B cell (primary cell): ENCODE data around the gene SCN1A. TPM values are rescaled to one million over a fixed set of nuclear protein-coding genes. Genes with fewer than 3 reads are reported as not detected.

Source experiments
- ATAC-seq: fragments of 200-7000 bp; cut with Tn5 transposase; one replicate; pipeline ENCODE4 v1.10.0; 2021; ENCODE audit warnings: low read depth, mild to moderate bottlenecking, moderate number of reproducible peaks, moderate library complexity
- CTCF ChIA-PET: fragments of 350-600 bp; sonication (Branson Sonifier 250); formaldehyde crosslinking; loops from one replicate; lab custom pipeline; 2021; ENCODE audit warnings: antibody characterized with exemption, inconsistent platforms; lab: Charles Lee
- POLR2A ChIA-PET: fragments of 350-600 bp; sonication (Branson Sonifier 250); formaldehyde crosslinking; loops from one replicate; lab custom pipeline; 2021; ENCODE audit warnings: antibody characterized with exemption; lab: Charles Lee
- DNase-seq: peaks from one replicate; pipeline ENCODE4 v3.0.0; 2013
- H2AFZ ChIP-seq: 2 replicates; pipeline ENCODE4 v1.6.1; 2012; ENCODE audit warnings: mild to moderate bottlenecking, low read depth, low read length; ENCODE audit not compliant: insufficient read depth, poor library complexity, severe bottlenecking
- H3K27ac ChIP-seq, 2 donors: 1 replicate in 1 of 2; 2 replicates in 1 of 2; pipeline ENCODE4 v1.5.1; 2012 to 2013; ENCODE audit warnings: low read length in 2 of 2, mild to moderate bottlenecking in 2 of 2, moderate library complexity in 1 of 2
- H3K27me3 ChIP-seq, 4 experiments: fragments of 200-600 bp in 1 of 4; sonication (generic) in 1 of 4; replicated peaks in 1 of 4; 1 replicate in 2 of 4; 2 replicates in 2 of 4; pipeline versions ENCODE4 v1.6.1 to v1.7.0; 2013 to 2016; ENCODE audit warnings: low read length in 3 of 4, mild to moderate bottlenecking in 2 of 4, mixed read lengths in 1 of 4, moderate library complexity in 1 of 4; ENCODE audit not compliant: insufficient read depth in 4 of 4, control insufficient read depth in 3 of 4; ENCODE audit errors: control extremely low read depth in 1 of 4
- H3K36me3 ChIP-seq, 2 experiments: replicated peaks in 1 of 2; 1 replicate in 1 of 2; 2 replicates in 1 of 2; pipeline versions ENCODE4 v1.6.1 to v1.7.1; 2013; ENCODE audit warnings: low read length in 1 of 2; ENCODE audit not compliant: insufficient read depth in 2 of 2, control insufficient read depth in 1 of 2; ENCODE audit errors: control extremely low read depth in 1 of 2, extremely low read depth in 1 of 2
- H3K4me1 ChIP-seq, 2 donors: fragments of 200-600 bp in 1 of 2; sonication (generic) in 1 of 2; 1 replicate in 1 of 2; 2 replicates in 1 of 2; pipeline versions ENCODE4 v1.5.1 to v1.6.1; 2013 to 2017; ENCODE audit warnings: low read length in 2 of 2; ENCODE audit not compliant: control insufficient read depth in 2 of 2, insufficient read depth in 2 of 2
- H3K4me2 ChIP-seq: replicated peaks from 2 replicates; pipeline ENCODE3; 2012; ENCODE audit warnings: mild to moderate bottlenecking, low read depth, low read length; ENCODE audit not compliant: poor library complexity, severe bottlenecking
- H3K4me3 ChIP-seq, 5 experiments: fragments of 200-600 bp in 1 of 5; sonication (generic) in 1 of 5; 1 replicate in 3 of 5; 2 replicates in 2 of 5; pipeline versions ENCODE4 v1.5.1 to v1.7.0; 2011 to 2016; ENCODE audit warnings: low read length in 4 of 5, mild to moderate bottlenecking in 4 of 5, low read depth in 2 of 5, control low read depth in 1 of 5, moderate library complexity in 1 of 5; ENCODE audit not compliant: insufficient read depth in 1 of 5; ENCODE audit errors: control extremely low read depth in 1 of 5, extremely low read depth in 1 of 5
- H3K79me2 ChIP-seq: fragments of 200-600 bp; sonication (generic); one replicate; pipeline ENCODE4 v1.6.0; 2016; ENCODE audit warnings: low read length; ENCODE audit not compliant: control insufficient read depth, insufficient read depth
- H3K9ac ChIP-seq: fragments of 200-600 bp; sonication (generic); 2 replicates; pipeline ENCODE4 v1.6.1; 2017; ENCODE audit warnings: mild to moderate bottlenecking, low read length, moderate library complexity
- H3K9me3 ChIP-seq, 3 donors: one replicate each; pipeline versions ENCODE4 v1.6.1 to v1.7.1; 2013; ENCODE audit warnings: low read length in 2 of 3; ENCODE audit not compliant: control insufficient read depth in 2 of 3, insufficient read depth in 1 of 3; ENCODE audit errors: control extremely low read depth in 1 of 3
- H4K20me1 ChIP-seq: 2 replicates; pipeline ENCODE4 v1.6.0; 2012; ENCODE audit warnings: mild to moderate bottlenecking, low read length; ENCODE audit not compliant: insufficient read depth, control insufficient read depth, poor library complexity, severe bottlenecking
- H3K27ac Mint-ChIP-seq: one replicate; pipeline ENCODE4 v1.8.0; 2021; ENCODE audit warnings: mixed read lengths
- H3K27me3 Mint-ChIP-seq: one replicate; pipeline ENCODE4 v1.8.0; 2021; ENCODE audit warnings: mixed read lengths
- H3K4me1 Mint-ChIP-seq: one replicate; pipeline ENCODE4 v1.8.0; 2021; ENCODE audit warnings: mixed read lengths
- H3K4me3 Mint-ChIP-seq: one replicate; pipeline ENCODE4 v1.8.0; 2021; ENCODE audit warnings: mixed read lengths
- H3K9me3 Mint-ChIP-seq: one replicate; pipeline ENCODE4 v1.8.0; 2022; ENCODE audit warnings: mixed read lengths; ENCODE audit not compliant: insufficient read depth
- CTCF ChIP-seq: fragments of 200-600 bp; IDR thresholded peaks from one replicate; pipeline ENCODE4 v1.8.0; 2022; ENCODE audit warnings: antibody characterized with exemption, mild to moderate bottlenecking
- EZH2 ChIP-seq: IDR thresholded peaks from 2 replicates; pipeline ENCODE4 v1.6.1; 2012; ENCODE audit warnings: borderline replicate concordance, low read depth, mild to moderate bottlenecking, moderate library complexity, low read length; ENCODE audit not compliant: insufficient read depth, poor library complexity, severe bottlenecking
- WGBS: methylation state at CpG from one replicate; pipeline ENCODE4 v1.1.5; 2013; ENCODE audit warnings: missing lambda C conversion rate; ENCODE audit not compliant: insufficient coverage; 5-methylcytosine and 5-hydroxymethylcytosine counted together
- intact Hi-C: fragments of 100-400 bp; cut with micrococcal nuclease; formaldehyde crosslinking; loops from one replicate; pipeline ENCODE4 v1.10.0; 2022
- polyA plus RNA-seq: library from polyadenylated mRNA; depleted of rRNA; stranded (reverse); fragments of >200 nt; gene quantifications from 2 replicates; pipeline ENCODE4 v1.2.3, GENCODE V29; 2012
- total RNA-seq, 2 donors: library from RNA; stranded (reverse); fragments of 120-200 nt in 1 of 2; gene quantifications; 1 replicate in 1 of 2; 2 replicates in 1 of 2; pipeline versions ENCODE4 v1.2.3 to v1.2.4, GENCODE V29; 2013 to 2022

SCN1A gene
- total and polyA plus RNA-seq, 2 donors (not counting 1 experiment from before 2014, with no cell fraction given) = not detected

- WGBS = 1% methylated on average over 24 of the region's 24 CpGs
- Histone ChIP-seq H3K9me3 (no peaks in the 10 kb centered on the region), H3K79me2 (peaks cover 11% of the 10 kb centered on the region), H4K20me1 (no peaks in the 10 kb centered on the region), H3K4me3 (peak overlapping the region; percentile 62 to 82 (median 71)), H3K36me3 (no peaks in the 10 kb centered on the region), H3K9ac (peak overlapping the region; percentile 70), H3K27me3 (no peaks in the 10 kb centered on the region), H3K4me2 (peak overlapping the region; percentile 84), H2AFZ (peak overlapping the region; percentile 88), H3K27ac (peak overlapping the region; percentile 77), H3K4me1 (peaks cover 19 to 23% of the 10 kb centered on the region in 2 donors)
- DNase-seq (no peak), ATAC-seq (peak; percentile 44)
- intact Hi-C loops = loop anchor here (1.0 to 10.0 kb wide), 5 partner anchors 78 to 1112 kb away; partner anchors contain the start of genes COBLL1 and GALNT3
- ChIA-PET POLR2A (no interaction called here), CTCF (interaction anchor here (0.8 to 1.7 kb wide), 6 partner anchors 10 to 961 kb away, joined by 3 to 12 read pairs (median 3); partner anchors contain the start of genes SCN1A and SCN2A)
- Mint-ChIP-seq H3K27me3 (no peaks in the 10 kb centered on the region), H3K27ac (no peak overlapping the region), H3K4me1 (peaks cover 12% of the 10 kb centered on the region), H3K4me3 (no peak overlapping the region), H3K9me3 (no peaks in the 10 kb centered on the region)
- no peak for TF ChIP-seq CTCF
- no peak for TF ChIP-seq EZH2
Measured at GRCh38 chr2:165953306-165953654, 174.5 kb downstream of the SCN1A start.

- intact Hi-C loops = loop anchor here (1.0 to 10.0 kb wide), 5 partner anchors 78 to 1112 kb away; partner anchors contain the start of genes COBLL1 and GALNT3
- ChIA-PET CTCF (interaction anchor here (0.8 to 1.7 kb wide), 6 partner anchors 9 to 960 kb away, joined by 3 to 12 read pairs (median 3); partner anchors contain the start of genes SCN1A and SCN2A), POLR2A (no interaction called here)
- Mint-ChIP-seq H3K27ac (no peak overlapping the region), H3K4me3 (no peak overlapping the region), H3K9me3 (no peaks in the 10 kb centered on the region), H3K4me1 (peaks cover 12% of the 10 kb centered on the region), H3K27me3 (no peaks in the 10 kb centered on the region)
- peak; percentile 38 for DNase-seq
- peak overlapping the region; percentile 84 for H3K4me2 ChIP-seq
- H3K79me2 ChIP-seq = peaks cover 11% of the 10 kb centered on the region
- H3K9me3 ChIP-seq = no peaks in the 10 kb centered on the region
- H3K4me1 ChIP-seq = peaks cover 19 to 23% of the 10 kb centered on the region in 2 donors
- TF ChIP-seq EZH2 (no peak), CTCF (no peak)
- 20% methylated on average over 1 of the region's 4 CpGs for WGBS
- H3K27ac ChIP-seq = peak overlapping the region in 1 of 2 donors; percentile 77
- peak overlapping the region; percentile 62 to 82 (median 71) for H3K4me3 ChIP-seq
- H3K36me3 ChIP-seq = no peaks in the 10 kb centered on the region
- H3K9ac ChIP-seq = peak overlapping the region; percentile 70
- H4K20me1 ChIP-seq = no peaks in the 10 kb centered on the region
- H3K27me3 ChIP-seq = no peaks in the 10 kb centered on the region
- peak overlapping the region; percentile 88 for H2AFZ ChIP-seq
- no peak for ATAC-seq
Measured at GRCh38 chr2:165952741-165953211, 175.0 kb downstream of the SCN1A start.
